B cell (primary cell): Measurements from ENCODE around the gene DTNBP1.

Experiments used
- EZH2 ChIP-seq: IDR thresholded peaks from 2 replicates; pipeline ENCODE4 v1.6.1; 2012; ENCODE audit warnings: borderline replicate concordance, low read depth, mild to moderate bottlenecking, moderate library complexity, low read length; ENCODE audit not compliant: insufficient read depth, poor library complexity, severe bottlenecking
- TF ChIP-seq, protein P1 (sequence below): fragments of 200-600 bp; IDR thresholded peaks from one replicate; pipeline ENCODE4 v1.8.0; 2022; ENCODE audit warnings: antibody characterized with exemption, mild to moderate bottlenecking

DNA sequence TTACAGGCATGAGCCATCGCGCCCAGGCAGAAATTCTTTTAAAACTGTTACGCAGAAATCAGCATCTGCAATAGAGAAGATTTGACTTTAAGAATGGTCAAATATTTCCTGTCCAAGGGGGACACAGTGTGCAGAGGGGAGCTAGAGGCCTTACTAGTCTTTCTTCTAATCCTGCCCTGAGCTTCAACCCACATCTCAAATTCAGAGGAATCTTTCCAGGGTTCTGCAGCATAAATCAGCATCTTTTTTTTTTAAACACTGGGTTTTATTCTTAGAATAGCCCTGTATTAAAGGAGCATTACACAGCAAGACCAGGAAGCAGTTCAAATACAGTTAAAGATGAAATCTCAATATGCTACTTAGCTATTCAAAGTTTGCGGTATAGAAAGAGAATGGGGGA is 81.1 kb downstream of the DTNBP1 start:
- TF ChIP-seq, protein P1, sequence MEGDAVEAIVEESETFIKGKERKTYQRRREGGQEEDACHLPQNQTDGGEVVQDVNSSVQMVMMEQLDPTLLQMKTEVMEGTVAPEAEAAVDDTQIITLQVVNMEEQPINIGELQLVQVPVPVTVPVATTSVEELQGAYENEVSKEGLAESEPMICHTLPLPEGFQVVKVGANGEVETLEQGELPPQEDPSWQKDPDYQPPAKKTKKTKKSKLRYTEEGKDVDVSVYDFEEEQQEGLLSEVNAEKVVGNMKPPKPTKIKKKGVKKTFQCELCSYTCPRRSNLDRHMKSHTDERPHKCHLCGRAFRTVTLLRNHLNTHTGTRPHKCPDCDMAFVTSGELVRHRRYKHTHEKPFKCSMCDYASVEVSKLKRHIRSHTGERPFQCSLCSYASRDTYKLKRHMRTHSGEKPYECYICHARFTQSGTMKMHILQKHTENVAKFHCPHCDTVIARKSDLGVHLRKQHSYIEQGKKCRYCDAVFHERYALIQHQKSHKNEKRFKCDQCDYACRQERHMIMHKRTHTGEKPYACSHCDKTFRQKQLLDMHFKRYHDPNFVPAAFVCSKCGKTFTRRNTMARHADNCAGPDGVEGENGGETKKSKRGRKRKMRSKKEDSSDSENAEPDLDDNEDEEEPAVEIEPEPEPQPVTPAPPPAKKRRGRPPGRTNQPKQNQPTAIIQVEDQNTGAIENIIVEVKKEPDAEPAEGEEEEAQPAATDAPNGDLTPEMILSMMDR = no peak
- TF ChIP-seq EZH2 = no peak
